ENCODE measurements around the gene MCC.

DNA sequence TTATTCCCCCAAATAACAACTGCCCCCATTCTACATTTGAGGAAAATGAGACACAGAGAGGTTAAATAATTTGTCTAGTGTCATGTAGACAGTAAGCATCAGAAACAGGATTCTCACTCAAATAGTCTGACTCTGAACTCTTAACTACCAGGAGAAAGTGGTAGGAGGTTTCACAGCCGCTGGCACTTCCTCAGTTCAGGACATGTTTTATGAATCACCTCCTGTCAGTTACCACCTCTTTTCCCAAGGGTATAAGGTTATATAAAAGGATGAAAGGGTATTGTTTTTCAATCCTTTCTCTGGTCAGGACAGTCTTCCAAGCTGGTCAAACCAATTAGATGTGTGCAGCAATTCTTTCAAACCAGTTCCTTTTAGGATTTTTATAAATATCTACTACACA, 105.5 kb downstream of the MCC start:
- TF ChIP-seq CTCF (IDR thresholded peaks at IDR 0.05) (no peak), POLR2A (IDR thresholded peaks at IDR 0.05) (no peak), EP300 (IDR thresholded peaks at IDR 0.05) (no peak)

Measured in ovary (tissue), 3 donors.